GM12878 (cell line): ENCODE results near the gene ABCD2. TPM values are rescaled to one million over a fixed set of nuclear protein-coding genes. Genes with fewer than 3 reads are reported as not detected.

ENCODE experiments used
- ATAC-seq: fragments of 200-7000 bp; cut with Tn5 transposase; 3 replicates; pipeline ENCODE4 v1.9.1; 2020; ENCODE audit warnings: mild to moderate bottlenecking, moderate library complexity
- BruUV-seq: library from RNA; stranded (reverse); fragments of 400-500 nt; replicated peaks from 2 replicates; lab custom pipeline; 2021; lab: Mats Ljungman, UMichigan
- CTCF ChIA-PET: fragments of 300-600 bp; sonication (Branson Sonifier 250); formaldehyde crosslinking; extraction: SDS; loops from one replicate; lab custom pipeline; 2021; ENCODE audit warnings: inconsistent platforms; lab: Yijun Ruan, JAX
- POLR2A ChIA-PET: fragments of 350-600 bp; formaldehyde crosslinking; extraction: SDS; loops from one replicate; lab custom pipeline; 2021; ENCODE audit warnings: inconsistent platforms; lab: Charles Lee
- RAD21 ChIA-PET: fragments of 300-600 bp; sonication (Branson Sonifier 250); formaldehyde crosslinking; loops from one replicate; lab custom pipeline; 2023; ENCODE audit warnings: antibody characterized with exemption; ENCODE audit not compliant: unreplicated experiment; lab: Charles Lee
- SMC1A ChIA-PET: fragments of 300-600 bp; sonication (Branson Sonifier 250); formaldehyde crosslinking; loops from one replicate; lab custom pipeline; 2023; ENCODE audit not compliant: unreplicated experiment, uncharacterized antibody; lab: Charles Lee
- DNase-seq: peaks from one replicate; pipeline ENCODE4 v3.0.0-alpha.2; 2011; ENCODE audit warnings: low read depth, low spot score
- FAIRE-seq: peaks from 3 replicates; lab custom pipeline; 2011; peaks lifted over from hg19 to GRCh38; lab: Jason Lieb, UNC
- H2AFZ ChIP-seq: 2 replicates; pipeline ENCODE4 v1.6.0; 2011; ENCODE audit warnings: low read depth, low read length, control low read depth; ENCODE audit not compliant: control insufficient read depth
- H3K27ac ChIP-seq: 2 replicates; pipeline ENCODE4 v1.5.1; 2011; ENCODE audit warnings: control low read depth; ENCODE audit not compliant: control insufficient read depth, insufficient read depth
- H3K27me3 ChIP-seq, 2 experiments: replicated peaks in 1 of 2; 2 replicates each; pipeline versions ENCODE4 v1.6.0 to v1.6.1; 2011; ENCODE audit warnings: low read length in 1 of 2; ENCODE audit not compliant: control insufficient read depth in 2 of 2, insufficient read depth in 2 of 2
- H3K36me3 ChIP-seq, 2 experiments: 2 replicates each; pipeline ENCODE4 v1.5.1; 2011; ENCODE audit warnings: low read length in 1 of 2; ENCODE audit not compliant: control insufficient read depth in 2 of 2, insufficient read depth in 2 of 2
- H3K4me1 ChIP-seq: 2 replicates; pipeline ENCODE4 v1.6.1; 2011; ENCODE audit warnings: mild to moderate bottlenecking, low read length, moderate library complexity, mixed read lengths; ENCODE audit not compliant: control insufficient read depth, insufficient read depth
- H3K4me2 ChIP-seq: 2 replicates; pipeline ENCODE4 v1.6.0; 2011; ENCODE audit warnings: control low read depth; ENCODE audit not compliant: control insufficient read depth, insufficient read depth
- H3K4me3 ChIP-seq: fragments of 200-600 bp; sonication (generic); 2 replicates; pipeline ENCODE4 v1.5.1; 2016
- H3K79me2 ChIP-seq: 2 replicates; pipeline ENCODE4 v1.6.0; 2011; ENCODE audit warnings: low read length; ENCODE audit not compliant: control insufficient read depth, insufficient read depth
- H3K9ac ChIP-seq: 2 replicates; pipeline ENCODE4 v1.8.0; 2011; ENCODE audit warnings: low read length, control low read depth, mixed read lengths; ENCODE audit not compliant: control insufficient read depth, insufficient read depth
- H3K9me3 ChIP-seq: replicated peaks from 3 replicates; pipeline ENCODE4 v1.5.1; 2011; ENCODE audit warnings: mild to moderate bottlenecking, low read length; ENCODE audit not compliant: control insufficient read depth, insufficient read depth
- H4K20me1 ChIP-seq: 2 replicates; pipeline ENCODE4 v1.6.0; 2011; ENCODE audit not compliant: control insufficient read depth, insufficient read depth
- BCL11A ChIP-seq: IDR thresholded peaks from 2 replicates; pipeline ENCODE4 v1.6.1; 2011; ENCODE audit warnings: low read depth, low read length
- EED ChIP-seq: sonication (generic); IDR thresholded peaks from 2 replicates; pipeline ENCODE4 v1.6.1; 2016; ENCODE audit warnings: antibody characterized with exemption, low read depth
- HDAC2 ChIP-seq: fragments of 200-600 bp; sonication (generic); IDR thresholded peaks from 2 replicates; pipeline ENCODE4 v1.6.1; 2017
- JUND ChIP-seq: IDR thresholded peaks from 2 replicates; pipeline ENCODE4 v1.6.1; 2012; ENCODE audit warnings: low read depth, mild to moderate bottlenecking, low read length, improper control_type of control experiment, moderate library complexity
- MEF2B ChIP-seq: fragments of 450-650 bp; IDR thresholded peaks from 2 replicates; pipeline ENCODE4 v1.6.1; 2018; ENCODE audit warnings: mild to moderate bottlenecking, moderate library complexity; ENCODE audit not compliant: partially characterized antibody, poor library complexity, severe bottlenecking
- NFYA ChIP-seq: IDR thresholded peaks from 2 replicates; pipeline ENCODE4 v1.6.1; 2011; ENCODE audit warnings: low read depth, mild to moderate bottlenecking, low read length, improper control_type of control experiment, borderline replicate concordance
- PAX5 ChIP-seq: IDR thresholded peaks from 2 replicates; pipeline ENCODE4 v1.6.1; 2011; ENCODE audit warnings: low read depth, low read length, borderline replicate concordance
- PML ChIP-seq: IDR thresholded peaks from 2 replicates; pipeline ENCODE4 v1.6.1; 2012; ENCODE audit warnings: low read length, inconsistent platforms
- POLR2AphosphoS5 ChIP-seq: IDR thresholded peaks from 2 replicates; pipeline ENCODE4 v1.6.1; 2011; ENCODE audit warnings: mild to moderate bottlenecking, low read length, inconsistent platforms
- RCOR1 ChIP-seq: conservative IDR thresholded peaks from 2 replicates; pipeline ENCODE4 v1.6.1; 2012; ENCODE audit warnings: low read depth, low read length, improper control_type of control experiment
- RELA ChIP-seq: fragments of 450-650 bp; IDR thresholded peaks from 2 replicates; pipeline ENCODE4 v1.8.0; 2014; ENCODE audit warnings: borderline replicate concordance; ENCODE audit not compliant: partially characterized antibody
- REST ChIP-seq: IDR thresholded peaks from 2 replicates; pipeline ENCODE4 v1.6.1; 2012; ENCODE audit warnings: mild to moderate bottlenecking, low read depth, low read length
- RFX5 ChIP-seq: IDR thresholded peaks from 2 replicates; pipeline ENCODE4 v1.6.1; 2011; ENCODE audit warnings: low read depth, low read length, improper control_type of control experiment
- SIX5 ChIP-seq: IDR thresholded peaks from 2 replicates; pipeline ENCODE4 v1.6.1; 2011; ENCODE audit warnings: mild to moderate bottlenecking, low read depth, low read length, moderate library complexity; ENCODE audit not compliant: severe bottlenecking
- STAT1 ChIP-seq: fragments of 450-650 bp; conservative IDR thresholded peaks from 2 replicates; pipeline ENCODE4 v1.6.1; 2014; ENCODE audit warnings: antibody characterized with exemption, mild to moderate bottlenecking
- SUPT20H ChIP-seq: IDR thresholded peaks from 2 replicates; pipeline ENCODE4 v1.6.1; 2011; ENCODE audit warnings: low read depth, mild to moderate bottlenecking, low read length, moderate library complexity, borderline replicate concordance; ENCODE audit not compliant: control insufficient read depth
- TARDBP ChIP-seq: IDR thresholded peaks from 2 replicates; pipeline ENCODE4 v1.6.1; 2016; ENCODE audit warnings: borderline replicate concordance
- YY1 ChIP-seq: IDR thresholded peaks from 2 replicates; pipeline ENCODE4 v1.6.1; 2011; ENCODE audit warnings: low read depth, mild to moderate bottlenecking, low read length
- ZNF207 ChIP-seq: fragments of 450-650 bp; IDR thresholded peaks from 2 replicates; pipeline ENCODE4 v1.6.1; 2014; ENCODE audit warnings: antibody characterized with exemption, mild to moderate bottlenecking, borderline replicate concordance
- ZNF687 ChIP-seq: fragments of 450-650 bp; IDR thresholded peaks from 2 replicates; pipeline ENCODE4 v1.6.1; 2017; ENCODE audit warnings: mild to moderate bottlenecking, moderate library complexity
- WGBS: methylation state at CpG from one replicate; pipeline ENCODE4 v1.1.6; 2016; ENCODE audit warnings: low lambda C conversion rate; ENCODE audit not compliant: insufficient replicate concordance, insufficient coverage; ENCODE audit errors: missing lambda C conversion rate; 5-methylcytosine and 5-hydroxymethylcytosine counted together
- in situ Hi-C: fragments of 300-500 bp; cut with MboI; formaldehyde crosslinking; loops from 9 replicates; pipeline ENCODE4 v1.14.3; 2018; ENCODE audit warnings: mixed read lengths
- intact Hi-C: fragments of 100-400 bp; cut with micrococcal nuclease; formaldehyde crosslinking; loops from one replicate; pipeline ENCODE4 v1.14.2; 2022; ENCODE audit not compliant: unreplicated experiment
- polyA plus RNA-seq, 11 experiments: library from polyadenylated mRNA; depleted of rRNA in 4 of 11; unstranded in 6 of 11; stranded (reverse) in 5 of 11; fragments of >200 nt; fragmentation: Nextera tagmentation in 4 of 11; fragmentation: Illumina TruSeq in 1 of 11; extraction: Ambion mirVana in 4 of 11; extraction: Trizol in 1 of 11; gene quantifications; 1 replicate in 1 of 11; 2 replicates in 10 of 11; pipeline versions ENCODE4 v1.2.1 to v1.2.3, GENCODE V29; 2011 to 2016; ENCODE audit warnings: inconsistent platforms in 2 of 11, missing spikeins in 2 of 11, low read depth in 1 of 11
- total RNA-seq, 4 experiments: library from RNA; depleted of rRNA in 3 of 4; stranded (reverse); fragments of >200 nt in 3 of 4; fragmentation: Illumina TruSeq in 1 of 4; extraction: Trizol in 1 of 4; gene quantifications; 2 replicates each; pipeline versions ENCODE4 v1.2.1 to v1.2.3, GENCODE V29; 2013 to 2021

The ABCD2 gene
- total and polyA plus RNA-seq, 10 of the 15 experiments (the other 5 are each of a cell fraction or from before 2014, with no cell fraction given), result 4.4 to 16.2 (median 7.5) TPM

GRCh38 chr12:39532448-39532847 lies 87.2 kb downstream of the ABCD2 start:
- H3K36me3 ChIP-seq, result no peaks in the 10 kb centered on the region
- no peak overlapping the region for H3K4me2 ChIP-seq
- TF ChIP-seq MEF2B (no peak), BCL11A (no peak), YY1 (no peak), REST (no peak), JUND (no peak), HDAC2 (no peak), TARDBP (no peak), ZNF687 (no peak), RFX5 (no peak), RCOR1 (no peak), RELA (no peak), SIX5 (no peak), STAT1 (no peak), SUPT20H (no peak), EED (no peak), NFYA (no peak), ZNF207 (no peak), PML (no peak), POLR2AphosphoS5 (no peak), PAX5 (no peak)
- no TSS peak for BruUV-seq
- in situ Hi-C loops (no loop called here), intact Hi-C loops (no loop called here)
- no peaks in the 10 kb centered on the region for H3K4me1 ChIP-seq
- H3K4me3 ChIP-seq, result no peak overlapping the region
- no peaks in the 10 kb centered on the region for H3K79me2 ChIP-seq
- FAIRE-seq, result no peak
- ChIA-PET CTCF (no interaction called here), RAD21 (no interaction called here), SMC1A (no interaction called here), POLR2A (no interaction called here)
- 56% methylated on average over 4 of the region's 4 CpGs for WGBS
- no peak overlapping the region for H3K27ac ChIP-seq
- no peak for ATAC-seq
- no peak overlapping the region for H2AFZ ChIP-seq
- H3K9me3 ChIP-seq, result no peaks in the 10 kb centered on the region; the same call in 2 of the 3 replicates
- H3K9ac ChIP-seq, result no peak overlapping the region
- DNase-seq, result no peak
- H3K27me3 ChIP-seq, result no peaks in the 10 kb centered on the region
- no peaks in the 10 kb centered on the region for H4K20me1 ChIP-seq
